Breast epithelium (tissue), 4 donors: Measurements from ENCODE around the gene IGFBP3. TPM values are rescaled to one million over a fixed set of nuclear protein-coding genes. Genes with fewer than 3 reads are reported as not detected.
"Not testable (repeated sequence)": the region's sequence is repeated elsewhere in the genome, so short reads cannot be mapped to it uniquely, and the experiment has no call there.

Experiments used
- DNase-seq, 2 donors: peaks; one replicate each; pipeline ENCODE4 v3.0.0-alpha.2; 2019; ENCODE audit warnings: low spot score in 2 of 2
- H3K27ac ChIP-seq, 2 donors: fragments of 200-600 bp; sonication (generic) in 1 of 2; one replicate each; pipeline ENCODE4 v1.5.1; 2016 to 2019; ENCODE audit warnings: mild to moderate bottlenecking in 1 of 2
- H3K27me3 ChIP-seq, 2 donors: fragments of 200-600 bp; sonication (generic) in 1 of 2; one replicate each; pipeline versions ENCODE4 v1.5.1 to v1.6.0; 2017 to 2019; ENCODE audit warnings: control low read depth in 1 of 2, mild to moderate bottlenecking in 1 of 2
- H3K36me3 ChIP-seq: fragments of 200-600 bp; one replicate; pipeline ENCODE4 v1.5.1; 2019
- H3K4me1 ChIP-seq, 2 donors: fragments of 200-600 bp; sonication (generic); one replicate each; pipeline ENCODE4 v1.5.1; 2016 to 2019; ENCODE audit warnings: control low read depth in 1 of 2
- H3K4me3 ChIP-seq, 3 donors: fragments of 200-600 bp; sonication (generic); 1 replicate in 2 of 3; 2 replicates in 1 of 3; pipeline ENCODE4 v1.5.1; 2016 to 2019; ENCODE audit warnings: mild to moderate bottlenecking in 3 of 3, moderate library complexity in 2 of 3
- H3K9me3 ChIP-seq, 2 donors: fragments of 200-600 bp; sonication (generic) in 1 of 2; one replicate each; pipeline ENCODE4 v1.5.1; 2016 to 2019; ENCODE audit warnings: control low read depth in 1 of 2
- POLR2A ChIP-seq: fragments of 450-650 bp; IDR thresholded peaks from one replicate; pipeline ENCODE4 v1.6.1; 2016; ENCODE audit warnings: antibody characterized with exemption, mild to moderate bottlenecking, moderate library complexity
- POLR2AphosphoS5 ChIP-seq, 3 donors: sonication (generic); formaldehyde crosslinking; IDR thresholded peaks; one replicate each; pipeline ENCODE4 v1.6.1; 2017; ENCODE audit warnings: antibody characterized with exemption in 3 of 3
- intact Hi-C: fragments of 100-400 bp; cut with DNase I; formaldehyde crosslinking; loops from one replicate; pipeline ENCODE4 v1.15.1; 2023; ENCODE audit warnings: low total_unique reads
- total RNA-seq, 3 donors: library from RNA; depleted of rRNA; stranded (reverse); fragments of >200 nt; gene quantifications; one replicate each; pipeline ENCODE4 v1.1.0, GENCODE V29; 2016
- TF ChIP-seq, protein P1 (sequence below), 3 donors: fragments of 450-650 bp; IDR thresholded peaks; one replicate each; pipeline ENCODE4 v1.5.1; 2016 to 2017; ENCODE audit warnings: antibody characterized with exemption in 3 of 3, mild to moderate bottlenecking in 3 of 3, moderate library complexity in 3 of 3

The IGFBP3 gene
- total RNA-seq, 3 donors from 2014 or later, result 159 to 708 (median 163) TPM

DNA sequence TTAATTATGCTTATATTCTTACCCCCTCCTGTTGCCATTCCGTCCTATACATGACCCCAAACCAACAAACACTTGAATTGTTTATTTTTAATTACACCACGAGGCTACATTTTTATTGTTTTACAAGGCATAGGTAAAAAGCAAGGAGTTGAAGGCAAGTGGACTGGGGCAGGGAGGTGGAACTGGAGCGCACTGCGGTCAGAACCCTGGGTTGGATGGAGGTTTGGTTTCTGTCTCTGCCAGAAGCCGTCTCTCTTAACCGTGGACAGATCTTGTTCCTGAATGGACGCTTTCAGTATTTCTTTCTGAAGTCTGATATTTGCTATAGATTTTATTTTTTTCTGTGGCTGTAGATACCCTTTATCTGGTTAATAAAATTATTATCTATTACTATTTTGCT, 19.9 kb upstream of the IGFBP3 start:
- Histone ChIP-seq H3K27me3 (no peaks in the 10 kb centered on the region), H3K4me1 (no peaks in the 10 kb centered on the region), H3K36me3 (no peaks in the 10 kb centered on the region), H3K4me3 (no peak overlapping the region), H3K9me3 (no peaks in the 10 kb centered on the region), H3K27ac (no peak overlapping the region)
- no peak for TF ChIP-seq POLR2A
- no peak for TF ChIP-seq POLR2AphosphoS5 (IDR thresholded peaks at IDR 0.05)
- TF ChIP-seq, protein P1, sequence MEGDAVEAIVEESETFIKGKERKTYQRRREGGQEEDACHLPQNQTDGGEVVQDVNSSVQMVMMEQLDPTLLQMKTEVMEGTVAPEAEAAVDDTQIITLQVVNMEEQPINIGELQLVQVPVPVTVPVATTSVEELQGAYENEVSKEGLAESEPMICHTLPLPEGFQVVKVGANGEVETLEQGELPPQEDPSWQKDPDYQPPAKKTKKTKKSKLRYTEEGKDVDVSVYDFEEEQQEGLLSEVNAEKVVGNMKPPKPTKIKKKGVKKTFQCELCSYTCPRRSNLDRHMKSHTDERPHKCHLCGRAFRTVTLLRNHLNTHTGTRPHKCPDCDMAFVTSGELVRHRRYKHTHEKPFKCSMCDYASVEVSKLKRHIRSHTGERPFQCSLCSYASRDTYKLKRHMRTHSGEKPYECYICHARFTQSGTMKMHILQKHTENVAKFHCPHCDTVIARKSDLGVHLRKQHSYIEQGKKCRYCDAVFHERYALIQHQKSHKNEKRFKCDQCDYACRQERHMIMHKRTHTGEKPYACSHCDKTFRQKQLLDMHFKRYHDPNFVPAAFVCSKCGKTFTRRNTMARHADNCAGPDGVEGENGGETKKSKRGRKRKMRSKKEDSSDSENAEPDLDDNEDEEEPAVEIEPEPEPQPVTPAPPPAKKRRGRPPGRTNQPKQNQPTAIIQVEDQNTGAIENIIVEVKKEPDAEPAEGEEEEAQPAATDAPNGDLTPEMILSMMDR (IDR thresholded peaks at IDR 0.05), result no peak
- no peak for DNase-seq
- intact Hi-C loops, result no loop called here

DNA sequence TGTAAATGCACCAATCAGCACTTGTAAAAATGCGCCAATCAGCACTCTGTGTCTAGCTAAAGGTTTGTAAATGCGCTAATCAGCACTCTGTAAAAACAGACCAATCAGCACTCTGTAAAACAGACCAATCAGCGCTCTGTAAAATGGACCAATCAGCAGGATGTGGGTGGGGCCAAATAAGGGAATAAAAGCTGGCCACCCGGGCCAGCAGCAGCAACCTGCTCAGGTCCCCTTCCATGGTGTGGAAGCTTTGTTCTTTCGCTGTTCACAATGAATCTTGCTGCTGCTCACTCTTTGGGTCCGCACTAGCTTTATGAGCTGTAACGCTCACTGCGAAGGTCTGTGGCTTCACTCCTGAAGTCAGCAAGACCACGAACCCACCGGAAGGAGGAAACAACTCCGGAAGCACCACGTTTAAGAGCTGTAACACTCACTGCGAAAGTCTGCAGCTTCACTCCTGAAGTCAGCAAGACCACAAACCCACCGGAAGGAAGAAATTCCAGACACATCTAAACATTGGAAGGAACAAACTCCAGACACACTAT, 19.2 kb upstream of the IGFBP3 start:
- H3K27me3 ChIP-seq, H3K4me1 ChIP-seq, H3K4me3 ChIP-seq, H3K27ac ChIP-seq, H3K9me3 ChIP-seq, intact Hi-C loops, H3K36me3 ChIP-seq, DNase-seq: not testable (repeated sequence)

DNA sequence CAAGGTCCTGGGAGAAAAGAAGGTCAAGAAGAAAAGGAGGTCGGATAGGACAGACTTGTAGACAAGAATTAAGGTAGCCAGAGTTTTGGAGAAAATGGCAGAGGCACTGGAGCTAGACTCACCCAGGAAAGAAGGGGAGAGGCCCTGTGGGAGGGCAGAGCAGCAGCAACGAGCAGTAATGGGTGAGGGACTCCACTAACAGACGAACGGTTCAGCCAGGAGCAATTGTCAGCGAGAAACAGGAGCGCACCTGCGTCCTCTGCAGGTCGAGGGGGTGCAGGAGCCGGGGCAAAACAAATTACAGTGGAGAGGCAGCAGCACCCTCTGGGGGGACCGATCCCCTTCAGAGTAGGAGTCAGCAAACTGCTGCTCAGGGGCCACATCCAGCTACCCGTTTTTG, 18.5 kb upstream of the IGFBP3 start:
- intact Hi-C loops, result no loop called here
- H3K36me3 ChIP-seq, result no peaks in the 10 kb centered on the region
- no peak overlapping the region for H3K4me3 ChIP-seq
- no peaks in the 10 kb centered on the region for H3K9me3 ChIP-seq
- no peaks in the 10 kb centered on the region for H3K27me3 ChIP-seq
- H3K4me1 ChIP-seq, result no peaks in the 10 kb centered on the region
- TF ChIP-seq POLR2AphosphoS5 (IDR thresholded peaks at IDR 0.05), result no peak
- TF ChIP-seq, protein P1 (IDR thresholded peaks at IDR 0.05), result no peak
- TF ChIP-seq POLR2A, result no peak
- DNase-seq, result no peak
- no peak overlapping the region for H3K27ac ChIP-seq

DNA sequence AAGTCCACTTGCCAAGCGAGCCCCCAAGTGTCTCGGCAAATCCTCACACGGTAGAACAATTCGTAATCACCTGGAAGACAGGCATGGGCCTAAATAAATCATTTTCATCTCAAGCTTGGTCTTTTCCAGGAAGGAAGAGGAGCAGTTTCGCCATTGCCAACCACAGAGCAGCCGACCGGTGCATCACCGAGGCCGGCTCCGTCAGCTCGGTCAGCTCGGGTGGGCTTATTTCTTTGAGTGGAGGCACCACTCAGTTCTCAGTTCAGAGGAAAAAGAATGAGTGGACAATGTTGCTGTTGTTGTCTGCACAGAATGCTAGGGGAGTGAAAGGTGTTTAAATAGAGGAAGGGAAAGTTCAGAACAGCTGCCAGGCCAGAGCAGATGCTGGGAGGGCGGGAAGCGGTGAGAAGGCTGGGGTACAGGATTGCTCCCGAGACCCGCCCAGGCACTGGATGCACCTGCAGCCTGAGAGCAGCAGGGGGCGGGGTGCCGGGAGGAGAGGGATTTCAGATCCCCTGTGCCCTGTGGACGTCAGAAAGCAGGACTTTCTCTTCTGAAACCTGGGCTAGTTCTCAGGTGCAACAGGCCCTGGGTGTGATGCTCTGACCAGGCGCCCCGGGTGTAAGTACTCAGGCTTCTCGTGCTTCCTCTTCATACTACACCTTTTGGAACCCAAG, 17.7 kb upstream of the IGFBP3 start:
- Histone ChIP-seq H3K27me3 (no peaks in the 10 kb centered on the region), H3K9me3 (no peaks in the 10 kb centered on the region), H3K4me1 (no peaks in the 10 kb centered on the region), H3K4me3 (no peak overlapping the region), H3K27ac (no peak overlapping the region), H3K36me3 (no peaks in the 10 kb centered on the region)
- TF ChIP-seq, protein P1 (IDR thresholded peaks at IDR 0.05), result no peak
- TF ChIP-seq POLR2A (no peak), POLR2AphosphoS5 (IDR thresholded peaks at IDR 0.05) (no peak)
- DNase-seq, result no peak
- intact Hi-C loops, result no loop called here

DNA sequence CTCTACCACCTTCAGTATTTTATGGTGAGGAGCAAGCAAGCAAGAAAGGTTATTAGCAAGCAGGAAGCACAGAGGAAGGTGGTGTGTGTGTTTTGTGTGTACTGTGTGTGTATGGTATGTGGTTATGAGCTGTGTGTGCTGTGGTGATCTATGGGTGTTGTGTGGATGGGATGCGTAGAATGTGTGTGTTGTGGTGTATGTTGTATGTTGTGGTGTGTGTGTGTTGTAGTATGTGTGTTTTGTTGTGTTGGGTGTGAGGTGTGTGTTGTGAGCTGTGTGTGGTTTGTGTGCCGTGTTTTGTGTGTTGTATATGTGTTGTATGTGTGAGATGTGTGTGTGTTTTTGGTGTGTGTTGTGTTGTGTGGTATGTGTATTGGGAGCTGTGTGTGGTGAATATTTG, 16.8 kb upstream of the IGFBP3 start:
- no peaks in the 10 kb centered on the region for H3K36me3 ChIP-seq
- H3K4me3 ChIP-seq, result no peak overlapping the region
- TF ChIP-seq, protein P1 (IDR thresholded peaks at IDR 0.05), result no peak
- TF ChIP-seq POLR2A (no peak), POLR2AphosphoS5 (IDR thresholded peaks at IDR 0.05) (no peak)
- no peaks in the 10 kb centered on the region for H3K4me1 ChIP-seq
- H3K9me3 ChIP-seq, result no peaks in the 10 kb centered on the region
- H3K27me3 ChIP-seq, result no peaks in the 10 kb centered on the region
- no peak overlapping the region for H3K27ac ChIP-seq
- no peak for DNase-seq
- intact Hi-C loops, result no loop called here
